ENCODE measurements around the gene PRUNE1.

PRUNE1 gene

GRCh38 chr1:150999926-151000325 lies 8.3 kb upstream of the PRUNE1 start:
- no peak for DNase-seq (ENCODE audit: low read depth)
- H3K4me3 ChIP-seq (ENCODE audit: low read length) = no peak overlapping the region
- TF ChIP-seq CTCF (IDR thresholded peaks at IDR 0.05; ENCODE audit: insufficient read depth, low read depth, low read length, missing control alignments) = no peak

GRCh38 chr1:151000408-151000807 lies 7.8 kb upstream of the PRUNE1 start:
- no peak for DNase-seq (ENCODE audit: low read depth)

GRCh38 chr1:151001602-151002001 lies 6.6 kb upstream of the PRUNE1 start:
- no peak for TF ChIP-seq CTCF (IDR thresholded peaks at IDR 0.05; ENCODE audit: insufficient read depth, low read depth, low read length, missing control alignments)

More at GRCh38 chr1:151000408-151000807, 7.8 kb upstream of the PRUNE1 start:
- H3K4me3 ChIP-seq (ENCODE audit: low read length) = no peak overlapping the region
- no peak for TF ChIP-seq CTCF (IDR thresholded peaks at IDR 0.05; ENCODE audit: insufficient read depth, low read depth, low read length, missing control alignments)

GRCh38 chr1:151002051-151002450 lies 6.2 kb upstream of the PRUNE1 start:
- no peak for DNase-seq (ENCODE audit: low read depth)
- no peak for TF ChIP-seq CTCF (IDR thresholded peaks at IDR 0.05; ENCODE audit: insufficient read depth, low read depth, low read length, missing control alignments)
- no peak overlapping the region for H3K4me3 ChIP-seq (ENCODE audit: low read length)

More at GRCh38 chr1:151001602-151002001, 6.6 kb upstream of the PRUNE1 start:
- peak; percentile 67 for DNase-seq (ENCODE audit: low read depth)
- H3K4me3 ChIP-seq (ENCODE audit: low read length) = no peak overlapping the region

GRCh38 chr1:151002611-151003010 lies 5.6 kb upstream of the PRUNE1 start:
- DNase-seq (ENCODE audit: low read depth) = no peak
- no peak for TF ChIP-seq CTCF (IDR thresholded peaks at IDR 0.05; ENCODE audit: insufficient read depth, low read depth, low read length, missing control alignments)
- H3K4me3 ChIP-seq (ENCODE audit: low read length) = no peak overlapping the region

- H3K4me3 ChIP-seq (ENCODE audit: low read length) = no peak overlapping the region
- TF ChIP-seq CTCF (IDR thresholded peaks at IDR 0.05; ENCODE audit: insufficient read depth, low read depth, low read length, missing control alignments) = no peak
- no peak for DNase-seq (ENCODE audit: low read depth)
These were observed 5.1 kb upstream of the PRUNE1 start for GRCh38 chr1:151003180-151003579.

- TF ChIP-seq CTCF (IDR thresholded peaks at IDR 0.05; ENCODE audit: insufficient read depth, low read depth, low read length, missing control alignments) = no peak
These were observed 2.4 kb upstream of the PRUNE1 start for GRCh38 chr1:151005729-151006319.

More at GRCh38 chr1:151005729-151006319, 2.4 kb upstream of the PRUNE1 start:
- no peak for DNase-seq (ENCODE audit: low read depth)
- peak overlapping the region; percentile 73 for H3K4me3 ChIP-seq (ENCODE audit: low read length)
